Uterus (tissue), 2 donors: Measurements from ENCODE around the gene IFT43.

Source experiments
- POLR2A ChIP-seq, 2 donors: fragments of 450-650 bp; IDR thresholded peaks; one replicate each; pipeline ENCODE4 v1.6.1; 2016; ENCODE audit warnings: antibody characterized with exemption in 2 of 2, mild to moderate bottlenecking in 1 of 2, moderate library complexity in 1 of 2
- TF ChIP-seq, protein P1 (sequence below), 4 experiments: fragments of 200-600 bp in 2 of 4; fragments of 450-650 bp in 2 of 4; sonication (generic) in 2 of 4; IDR thresholded peaks; one replicate each; pipeline ENCODE4 v1.5.1; 2016 to 2019; ENCODE audit warnings: antibody characterized with exemption in 4 of 4, mild to moderate bottlenecking in 2 of 4, moderate library complexity in 1 of 4

GRCh38 chr14:75987201-75987970 is 1.8 kb downstream of the IFT43 start:
- TF ChIP-seq, protein P1, sequence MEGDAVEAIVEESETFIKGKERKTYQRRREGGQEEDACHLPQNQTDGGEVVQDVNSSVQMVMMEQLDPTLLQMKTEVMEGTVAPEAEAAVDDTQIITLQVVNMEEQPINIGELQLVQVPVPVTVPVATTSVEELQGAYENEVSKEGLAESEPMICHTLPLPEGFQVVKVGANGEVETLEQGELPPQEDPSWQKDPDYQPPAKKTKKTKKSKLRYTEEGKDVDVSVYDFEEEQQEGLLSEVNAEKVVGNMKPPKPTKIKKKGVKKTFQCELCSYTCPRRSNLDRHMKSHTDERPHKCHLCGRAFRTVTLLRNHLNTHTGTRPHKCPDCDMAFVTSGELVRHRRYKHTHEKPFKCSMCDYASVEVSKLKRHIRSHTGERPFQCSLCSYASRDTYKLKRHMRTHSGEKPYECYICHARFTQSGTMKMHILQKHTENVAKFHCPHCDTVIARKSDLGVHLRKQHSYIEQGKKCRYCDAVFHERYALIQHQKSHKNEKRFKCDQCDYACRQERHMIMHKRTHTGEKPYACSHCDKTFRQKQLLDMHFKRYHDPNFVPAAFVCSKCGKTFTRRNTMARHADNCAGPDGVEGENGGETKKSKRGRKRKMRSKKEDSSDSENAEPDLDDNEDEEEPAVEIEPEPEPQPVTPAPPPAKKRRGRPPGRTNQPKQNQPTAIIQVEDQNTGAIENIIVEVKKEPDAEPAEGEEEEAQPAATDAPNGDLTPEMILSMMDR (IDR thresholded peaks at IDR 0.05): no peak
- TF ChIP-seq POLR2A (IDR thresholded peaks at IDR 0.05): no peak
